ENCODE results near the gene FAT2.

DNA sequence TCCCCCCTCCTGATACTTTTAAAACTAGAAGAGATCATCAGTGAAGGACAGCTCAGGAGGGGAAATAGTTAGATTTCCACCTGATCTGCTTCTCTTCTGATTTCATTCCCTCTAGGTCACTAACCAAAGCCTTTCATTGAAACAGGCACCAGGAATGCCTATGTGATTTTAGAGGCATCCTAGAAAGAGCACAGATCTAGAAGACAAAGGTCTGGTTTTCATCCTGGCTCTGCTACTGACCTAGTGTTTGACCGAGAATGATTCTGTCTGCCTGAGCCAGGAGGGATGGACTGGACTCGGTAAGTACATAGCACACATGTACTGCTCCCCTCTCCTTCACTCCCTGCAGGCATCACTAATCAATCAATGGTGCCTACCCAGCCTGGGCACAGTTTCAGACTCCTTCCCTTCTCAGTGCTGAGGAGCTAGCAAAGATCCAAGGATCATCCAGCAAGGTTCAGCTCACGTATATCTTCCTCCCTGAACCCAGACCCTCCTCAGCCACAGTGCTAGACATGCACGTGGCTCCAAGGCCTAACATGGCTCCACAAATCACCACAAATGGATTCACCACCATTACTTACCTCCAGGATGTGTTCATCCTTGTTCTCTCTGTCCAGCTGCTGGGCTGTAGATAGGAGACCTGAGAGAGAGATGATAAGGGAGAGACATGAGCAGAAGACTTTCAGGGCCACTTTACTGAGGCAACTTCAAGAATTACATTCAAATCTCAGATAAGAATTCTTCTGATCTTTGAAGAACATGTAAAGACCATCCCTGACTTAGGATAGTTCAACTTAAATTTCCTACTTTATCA, 35.2 kb downstream of the FAT2 start:
- TF ChIP-seq, protein P1, sequence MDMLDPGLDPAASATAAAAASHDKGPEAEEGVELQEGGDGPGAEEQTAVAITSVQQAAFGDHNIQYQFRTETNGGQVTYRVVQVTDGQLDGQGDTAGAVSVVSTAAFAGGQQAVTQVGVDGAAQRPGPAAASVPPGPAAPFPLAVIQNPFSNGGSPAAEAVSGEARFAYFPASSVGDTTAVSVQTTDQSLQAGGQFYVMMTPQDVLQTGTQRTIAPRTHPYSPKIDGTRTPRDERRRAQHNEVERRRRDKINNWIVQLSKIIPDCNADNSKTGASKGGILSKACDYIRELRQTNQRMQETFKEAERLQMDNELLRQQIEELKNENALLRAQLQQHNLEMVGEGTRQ (IDR thresholded peaks at IDR 0.05) = no peak
- TF ChIP-seq RARB (CRISPR knock-in tag; IDR thresholded peaks at IDR 0.05) (no peak), ESRRA (IDR thresholded peaks at IDR 0.05; ENCODE audit: borderline replicate concordance, low read length) (no peak), POLR2A (IDR thresholded peaks at IDR 0.05; ENCODE audit: low read length) (no peak), MAZ (IDR thresholded peaks at IDR 0.05; ENCODE audit: borderline replicate concordance, low read depth, low read length) (no peak), RAD21 (conservative IDR thresholded peaks at IDR 0.05 in 1 of 2, IDR thresholded peaks at IDR 0.05 in 1 of 2) (no peak), SMC3 (IDR thresholded peaks at IDR 0.05) (no peak)
- TF ChIP-seq, protein P2, sequence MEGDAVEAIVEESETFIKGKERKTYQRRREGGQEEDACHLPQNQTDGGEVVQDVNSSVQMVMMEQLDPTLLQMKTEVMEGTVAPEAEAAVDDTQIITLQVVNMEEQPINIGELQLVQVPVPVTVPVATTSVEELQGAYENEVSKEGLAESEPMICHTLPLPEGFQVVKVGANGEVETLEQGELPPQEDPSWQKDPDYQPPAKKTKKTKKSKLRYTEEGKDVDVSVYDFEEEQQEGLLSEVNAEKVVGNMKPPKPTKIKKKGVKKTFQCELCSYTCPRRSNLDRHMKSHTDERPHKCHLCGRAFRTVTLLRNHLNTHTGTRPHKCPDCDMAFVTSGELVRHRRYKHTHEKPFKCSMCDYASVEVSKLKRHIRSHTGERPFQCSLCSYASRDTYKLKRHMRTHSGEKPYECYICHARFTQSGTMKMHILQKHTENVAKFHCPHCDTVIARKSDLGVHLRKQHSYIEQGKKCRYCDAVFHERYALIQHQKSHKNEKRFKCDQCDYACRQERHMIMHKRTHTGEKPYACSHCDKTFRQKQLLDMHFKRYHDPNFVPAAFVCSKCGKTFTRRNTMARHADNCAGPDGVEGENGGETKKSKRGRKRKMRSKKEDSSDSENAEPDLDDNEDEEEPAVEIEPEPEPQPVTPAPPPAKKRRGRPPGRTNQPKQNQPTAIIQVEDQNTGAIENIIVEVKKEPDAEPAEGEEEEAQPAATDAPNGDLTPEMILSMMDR (IDR thresholded peaks at IDR 0.05) = no peak

All from A549 (cell line).